Measurements from ENCODE around the gene GALR2.
"Not testable (repeated sequence)": the region's sequence is repeated elsewhere in the genome, so short reads cannot be mapped to it uniquely, and the experiment has no call there.

Gene GALR2

GRCh38 chr17:76050538-76051467 lies 23.8 kb upstream of the GALR2 start:
- Histone ChIP-seq H3K36me3 (ENCODE audit: insufficient read depth, low read length) (peaks cover 28% of the 10 kb centered on the region; the same call in 1 of the 2 replicates), H3K79me2 (ENCODE audit: control insufficient read depth, insufficient read depth, low read length, unreplicated experiment) (peaks cover 16% of the 10 kb centered on the region), H2AFZ (ENCODE audit: low read length, unreplicated experiment) (no peak overlapping the region), H3K4me3 (ENCODE audit: low read depth, low read length) (no peak overlapping the region), H3K27me3 (ENCODE audit: insufficient read depth, low read length) (no peaks in the 10 kb centered on the region), H3K4me1 (ENCODE audit: control insufficient read depth, insufficient read depth, low read length, unreplicated experiment) (peaks cover 32% of the 10 kb centered on the region), H3K27ac (ENCODE audit: low read depth, low read length) (no peak overlapping the region)

GRCh38 chr17:76051561-76051960 lies 23.0 kb upstream of the GALR2 start:
- Histone ChIP-seq H3K27ac (ENCODE audit: low read depth, low read length) (no peak overlapping the region), H3K79me2 (ENCODE audit: control insufficient read depth, insufficient read depth, low read length, unreplicated experiment) (peaks cover 16% of the 10 kb centered on the region), H2AFZ (ENCODE audit: low read length, unreplicated experiment) (no peak overlapping the region), H3K36me3 (ENCODE audit: insufficient read depth, low read length) (peaks cover 28% of the 10 kb centered on the region; the same call in 1 of the 2 replicates), H3K4me3 (ENCODE audit: low read depth, low read length) (no peak overlapping the region), H3K4me1 (ENCODE audit: control insufficient read depth, insufficient read depth, low read length, unreplicated experiment) (peaks cover 32% of the 10 kb centered on the region), H3K27me3 (ENCODE audit: insufficient read depth, low read length) (no peaks in the 10 kb centered on the region)

- Histone ChIP-seq H3K27ac (ENCODE audit: low read depth, low read length) (peak overlapping the region; percentile 86), H3K79me2 (ENCODE audit: control insufficient read depth, insufficient read depth, low read length, unreplicated experiment) (peaks cover 13% of the 10 kb centered on the region), H2AFZ (ENCODE audit: low read length, unreplicated experiment) (no peak overlapping the region), H3K36me3 (ENCODE audit: insufficient read depth, low read length) (peaks cover 26% of the 10 kb centered on the region), H3K4me1 (ENCODE audit: control insufficient read depth, insufficient read depth, low read length, unreplicated experiment) (peaks cover 28% of the 10 kb centered on the region), H3K27me3 (ENCODE audit: insufficient read depth, low read length) (no peaks in the 10 kb centered on the region), H3K4me3 (ENCODE audit: low read depth, low read length) (peak overlapping the region; percentile 48; the same call in 1 of the 2 replicates)
Measured at GRCh38 chr17:76053246-76054111, 21.1 kb upstream of the GALR2 start.

- Histone ChIP-seq H3K79me2 (ENCODE audit: control insufficient read depth, insufficient read depth, low read length, unreplicated experiment) (peaks cover 12% of the 10 kb centered on the region), H3K27ac (ENCODE audit: low read depth, low read length) (peak overlapping the region; percentile 86), H3K36me3 (ENCODE audit: insufficient read depth, low read length) (peaks cover 26% of the 10 kb centered on the region), H3K4me1 (ENCODE audit: control insufficient read depth, insufficient read depth, low read length, unreplicated experiment) (peaks cover 22% of the 10 kb centered on the region), H3K4me3 (ENCODE audit: low read depth, low read length) (peak overlapping the region; percentile 48; the same call in 1 of the 2 replicates), H2AFZ (ENCODE audit: low read length, unreplicated experiment) (no peak overlapping the region), H3K27me3 (ENCODE audit: insufficient read depth, low read length) (no peaks in the 10 kb centered on the region)
Measured at GRCh38 chr17:76054112-76054476, 20.5 kb upstream of the GALR2 start.

- no peak overlapping the region for H2AFZ ChIP-seq (ENCODE audit: low read length, unreplicated experiment)
- no peak overlapping the region for H3K27ac ChIP-seq (ENCODE audit: low read depth, low read length)
- H3K36me3 ChIP-seq (ENCODE audit: insufficient read depth, low read length): peaks cover 38% of the 10 kb centered on the region
Measured at GRCh38 chr17:76056882-76057281, 17.7 kb upstream of the GALR2 start.

GRCh38 chr17:76058264-76058663 lies 16.3 kb upstream of the GALR2 start:
- peaks cover 37% of the 10 kb centered on the region for H3K36me3 ChIP-seq (ENCODE audit: insufficient read depth, low read length)
- H3K27me3 ChIP-seq (ENCODE audit: insufficient read depth, low read length); H3K27ac ChIP-seq (ENCODE audit: low read depth, low read length); H3K4me3 ChIP-seq (ENCODE audit: low read depth, low read length); H2AFZ ChIP-seq (ENCODE audit: low read length, unreplicated experiment); H3K79me2 ChIP-seq (ENCODE audit: control insufficient read depth, insufficient read depth, low read length, unreplicated experiment): not testable (repeated sequence)
- H3K4me1 ChIP-seq (ENCODE audit: control insufficient read depth, insufficient read depth, low read length, unreplicated experiment): peaks cover 17% of the 10 kb centered on the region

More at GRCh38 chr17:76056882-76057281, 17.7 kb upstream of the GALR2 start:
- Histone ChIP-seq H3K79me2 (ENCODE audit: control insufficient read depth, insufficient read depth, low read length, unreplicated experiment) (peaks cover 3% of the 10 kb centered on the region), H3K4me1 (ENCODE audit: control insufficient read depth, insufficient read depth, low read length, unreplicated experiment) (peaks cover 19% of the 10 kb centered on the region), H3K27me3 (ENCODE audit: insufficient read depth, low read length) (no peaks in the 10 kb centered on the region), H3K4me3 (ENCODE audit: low read depth, low read length) (no peak overlapping the region)

GRCh38 chr17:76063875-76064546 lies 10.6 kb upstream of the GALR2 start:
- Histone ChIP-seq H3K27me3 (ENCODE audit: insufficient read depth, low read length) (no peaks in the 10 kb centered on the region), H3K4me3 (ENCODE audit: low read depth, low read length) (no peak overlapping the region), H3K27ac (ENCODE audit: low read depth, low read length) (no peak overlapping the region), H3K36me3 (ENCODE audit: insufficient read depth, low read length) (peaks cover 42% of the 10 kb centered on the region), H3K79me2 (ENCODE audit: control insufficient read depth, insufficient read depth, low read length, unreplicated experiment) (peaks cover 13% of the 10 kb centered on the region), H2AFZ (ENCODE audit: low read length, unreplicated experiment) (no peak overlapping the region), H3K4me1 (ENCODE audit: control insufficient read depth, insufficient read depth, low read length, unreplicated experiment) (no peaks in the 10 kb centered on the region)

GRCh38 chr17:76065775-76066174 lies 8.8 kb upstream of the GALR2 start:
- Histone ChIP-seq H3K79me2 (ENCODE audit: control insufficient read depth, insufficient read depth, low read length, unreplicated experiment) (peaks cover 31% of the 10 kb centered on the region), H3K4me3 (ENCODE audit: low read depth, low read length) (no peak overlapping the region), H2AFZ (ENCODE audit: low read length, unreplicated experiment) (no peak overlapping the region), H3K36me3 (ENCODE audit: insufficient read depth, low read length) (peaks cover 35% of the 10 kb centered on the region), H3K27me3 (ENCODE audit: insufficient read depth, low read length) (no peaks in the 10 kb centered on the region), H3K4me1 (ENCODE audit: control insufficient read depth, insufficient read depth, low read length, unreplicated experiment) (peaks cover 7% of the 10 kb centered on the region), H3K27ac (ENCODE audit: low read depth, low read length) (no peak overlapping the region)

- Histone ChIP-seq H3K27ac (ENCODE audit: low read depth, low read length) (peak overlapping the region; percentile 8; the same call in 1 of the 2 replicates), H3K4me3 (ENCODE audit: low read depth, low read length) (peak overlapping the region; percentile 81), H3K36me3 (ENCODE audit: insufficient read depth, low read length) (peaks cover 12% of the 10 kb centered on the region; the same call in 1 of the 2 replicates), H3K79me2 (ENCODE audit: control insufficient read depth, insufficient read depth, low read length, unreplicated experiment) (peaks cover 49% of the 10 kb centered on the region), H3K27me3 (ENCODE audit: insufficient read depth, low read length) (peaks cover 34% of the 10 kb centered on the region), H2AFZ (ENCODE audit: low read length, unreplicated experiment) (no peak overlapping the region), H3K4me1 (ENCODE audit: control insufficient read depth, insufficient read depth, low read length, unreplicated experiment) (peaks cover 17% of the 10 kb centered on the region)
Measured at GRCh38 chr17:76071531-76072147, 2.9 kb upstream of the GALR2 start.
